ENCODE measurements around the gene RAD23B.
"Not testable (repeated sequence)": the region's sequence is repeated elsewhere in the genome, so short reads cannot be mapped to it uniquely, and the experiment has no call there.

Gene RAD23B

GRCh38 chr9:107293543-107294085, 10.5 kb downstream of the RAD23B start:
- no peak for TF ChIP-seq POLR2A (IDR thresholded peaks at IDR 0.05; ENCODE audit: low read depth, low read length)
- DNase-seq (ENCODE audit: insufficient read length, low spot score): no peak
- peak; percentile 61 for FAIRE-seq

- TF ChIP-seq POLR2A (IDR thresholded peaks at IDR 0.05; ENCODE audit: low read depth, low read length): no peak
- no peak for DNase-seq (ENCODE audit: insufficient read length, low spot score)
- FAIRE-seq: peak; percentile 84
These were observed 11.7 kb downstream of the RAD23B start for GRCh38 chr9:107294756-107295155.

- no peak for DNase-seq (ENCODE audit: insufficient read length, low spot score)
- peak; percentile 89 for FAIRE-seq
- no peak for TF ChIP-seq POLR2A (IDR thresholded peaks at IDR 0.05; ENCODE audit: low read depth, low read length)
These were observed 12.9 kb downstream of the RAD23B start for GRCh38 chr9:107295995-107296394.

GRCh38 chr9:107296592-107296991, 13.5 kb downstream of the RAD23B start:
- not testable (repeated sequence) for FAIRE-seq; DNase-seq (ENCODE audit: insufficient read length, low spot score)

GRCh38 chr9:107299437-107299836, 16.4 kb downstream of the RAD23B start:
- FAIRE-seq: peak; percentile 94
- DNase-seq (ENCODE audit: insufficient read length, low spot score): no peak
- TF ChIP-seq POLR2A (IDR thresholded peaks at IDR 0.05; ENCODE audit: low read depth, low read length): no peak

- FAIRE-seq: no peak
- no peak for TF ChIP-seq POLR2A (IDR thresholded peaks at IDR 0.05; ENCODE audit: low read depth, low read length)
These were observed 23.2 kb downstream of the RAD23B start for GRCh38 chr9:107306308-107306707.

GRCh38 chr9:107307331-107307730, 24.3 kb downstream of the RAD23B start:
- peak; percentile 97 for FAIRE-seq
- TF ChIP-seq POLR2A (IDR thresholded peaks at IDR 0.05; ENCODE audit: low read depth, low read length): no peak
- no peak for DNase-seq (ENCODE audit: insufficient read length, low spot score)

More at GRCh38 chr9:107306308-107306707, 23.2 kb downstream of the RAD23B start:
- no peak for DNase-seq (ENCODE audit: insufficient read length, low spot score)

GRCh38 chr9:107308461-107308860, 25.4 kb downstream of the RAD23B start:
- no peak for FAIRE-seq
- no peak for TF ChIP-seq POLR2A (IDR thresholded peaks at IDR 0.05; ENCODE audit: low read depth, low read length)
- DNase-seq (ENCODE audit: insufficient read length, low spot score): no peak

GRCh38 chr9:107309271-107309670, 26.2 kb downstream of the RAD23B start:
- TF ChIP-seq POLR2A (IDR thresholded peaks at IDR 0.05; ENCODE audit: low read depth, low read length): no peak
- FAIRE-seq: peak; percentile 88
- DNase-seq (ENCODE audit: insufficient read length, low spot score): no peak

- DNase-seq (ENCODE audit: insufficient read length, low spot score): no peak
- TF ChIP-seq POLR2A (IDR thresholded peaks at IDR 0.05; ENCODE audit: low read depth, low read length): no peak
- peak; percentile 36 for FAIRE-seq
These were observed 29.4 kb downstream of the RAD23B start for GRCh38 chr9:107312376-107313050.

GRCh38 chr9:107313555-107314096, 30.5 kb downstream of the RAD23B start:
- DNase-seq (ENCODE audit: insufficient read length, low spot score): no peak
- FAIRE-seq: peak; percentile 75
- no peak for TF ChIP-seq POLR2A (IDR thresholded peaks at IDR 0.05; ENCODE audit: low read depth, low read length)

- no peak for TF ChIP-seq POLR2A (IDR thresholded peaks at IDR 0.05; ENCODE audit: low read depth, low read length)
- no peak for DNase-seq (ENCODE audit: insufficient read length, low spot score)
- peak; percentile 66 for FAIRE-seq
These were observed 31.7 kb downstream of the RAD23B start for GRCh38 chr9:107314763-107315162.

GRCh38 chr9:107316795-107317661, 33.9 kb downstream of the RAD23B start:
- FAIRE-seq: peak; percentile 84
- no peak for DNase-seq (ENCODE audit: insufficient read length, low spot score)
- no peak for TF ChIP-seq POLR2A (IDR thresholded peaks at IDR 0.05; ENCODE audit: low read depth, low read length)

GRCh38 chr9:107322643-107323042, 39.6 kb downstream of the RAD23B start:
- FAIRE-seq: no peak

More at GRCh38 chr9:107322643-107323042, 39.6 kb downstream of the RAD23B start:
- no peak for TF ChIP-seq POLR2A (IDR thresholded peaks at IDR 0.05; ENCODE audit: low read depth, low read length)
- DNase-seq (ENCODE audit: insufficient read length, low spot score): no peak
